ENCODE measurements around the gene FMO4.
"Not testable (repeated sequence)": the region's sequence is repeated elsewhere in the genome, so short reads cannot be mapped to it uniquely, and the experiment has no call there.

FMO4 gene

DNA sequence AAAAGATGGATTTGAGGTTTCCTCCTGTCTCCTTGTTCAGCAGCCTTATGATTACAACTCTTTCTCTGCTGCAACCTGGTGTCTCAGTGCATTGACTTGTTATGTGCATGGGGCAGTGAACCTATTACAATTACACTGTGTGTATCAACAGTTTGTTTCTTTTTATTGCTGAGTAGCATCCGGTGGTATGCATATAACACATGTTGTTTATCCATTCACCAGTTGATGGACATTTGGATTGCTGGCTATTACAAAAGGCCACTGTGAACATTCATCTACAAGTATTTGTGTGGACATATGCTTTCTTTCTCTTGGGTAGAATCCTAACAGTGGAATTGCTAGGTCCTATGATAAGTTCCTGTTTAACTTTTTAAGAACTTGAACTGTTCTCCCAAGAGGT is 65.9 kb downstream of the FMO4 start:
- FAIRE-seq, result no peak
- no peak for DNase-seq (ENCODE audit: extremely low spot score, insufficient read length, low read depth)

- FAIRE-seq, result no peak
- DNase-seq (ENCODE audit: extremely low spot score, insufficient read length, low read depth), result no peak
These were observed 67.9 kb downstream of the FMO4 start for GRCh38 chr1:171381866-171382210.

- DNase-seq (ENCODE audit: extremely low spot score, insufficient read length, low read depth) (no peak), FAIRE-seq (no peak)
These were observed 70.5 kb downstream of the FMO4 start for GRCh38 chr1:171384496-171384895.

DNA sequence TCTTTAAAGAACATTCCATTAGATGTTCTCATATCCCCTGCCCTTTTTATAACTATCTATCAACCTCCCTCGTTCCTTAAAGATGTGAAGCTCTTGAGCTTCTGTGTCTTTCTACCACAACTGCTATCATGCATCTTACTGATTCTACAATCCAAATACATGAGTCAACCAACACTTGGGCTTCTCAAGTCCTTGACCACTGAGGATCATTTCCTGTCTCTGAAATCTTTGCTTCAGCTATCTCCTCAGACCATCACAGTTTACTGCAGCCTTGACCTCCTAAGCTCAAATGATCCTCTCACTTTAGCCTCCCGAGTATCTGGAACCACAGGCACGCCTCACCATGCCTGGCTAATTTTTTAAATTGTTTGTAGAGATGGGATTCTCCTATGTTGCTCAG is 75.2 kb downstream of the FMO4 start:
- FAIRE-seq, result no peak
- no peak for DNase-seq (ENCODE audit: extremely low spot score, insufficient read length, low read depth)

DNA sequence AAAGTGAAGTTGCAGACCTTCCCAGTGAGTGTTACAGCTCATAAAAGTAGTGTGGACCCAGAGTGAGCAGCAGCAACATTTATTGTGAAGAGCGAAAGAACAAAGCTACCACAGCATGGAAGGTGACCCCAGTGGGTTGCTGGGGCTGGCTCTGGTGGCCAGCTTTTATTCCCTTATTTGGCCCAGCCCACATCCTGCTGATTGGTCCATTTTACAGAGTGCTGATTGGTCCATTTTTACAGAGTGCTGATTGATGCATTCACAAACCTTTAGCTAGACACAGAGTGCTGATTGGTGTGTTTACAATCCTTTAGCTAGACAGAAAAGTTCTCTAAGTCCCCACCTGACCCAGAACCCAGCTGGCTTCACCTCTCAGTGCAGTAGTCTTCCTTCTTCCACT is 76.8 kb downstream of the FMO4 start:
- FAIRE-seq, result not testable (repeated sequence)

More for the DNA sequence above, 76.8 kb downstream of the FMO4 start:
- not testable (repeated sequence) for DNase-seq (ENCODE audit: extremely low spot score, insufficient read length, low read depth)
